SU-DHL-6 (cell line): ENCODE results near the gene PLAGL1.

Experiments
- H2AFZ ChIP-seq: fragments of 200-600 bp; sonication (generic); 2 replicates; pipeline ENCODE4 v1.6.1; 2014; ENCODE audit warnings: low read depth, mild to moderate bottlenecking, moderate library complexity, mixed read lengths, antibody characterized with exemption, low read length; ENCODE audit not compliant: severe bottlenecking
- H3F3A ChIP-seq: fragments of 200-600 bp; shearing (Covaris generic); 2 replicates; pipeline ENCODE4 v1.6.0; 2016; ENCODE audit warnings: antibody characterized with exemption, mild to moderate bottlenecking; ENCODE audit not compliant: insufficient read depth
- H3K27ac ChIP-seq: fragments of 200-600 bp; sonication (generic); 2 replicates; pipeline ENCODE4 v1.5.1; 2016; ENCODE audit warnings: low read depth, mild to moderate bottlenecking, low read length, moderate library complexity, mixed read lengths
- H3K27me3 ChIP-seq: fragments of 200-600 bp; sonication (generic), shearing (Covaris generic); 2 replicates; pipeline ENCODE4 v1.6.0; 2014; ENCODE audit warnings: mild to moderate bottlenecking, low read length
- H3K36me3 ChIP-seq: fragments of 200-600 bp; sonication (generic); 2 replicates; pipeline ENCODE4 v1.6.1; 2014; ENCODE audit warnings: mild to moderate bottlenecking, low read length, mixed read lengths
- H3K4me2 ChIP-seq: fragments of 300-600, 200-600 bp; shearing (Covaris generic), sonication (generic); 2 replicates; pipeline ENCODE4 v1.6.0; 2014; ENCODE audit warnings: low read length, low read depth, mild to moderate bottlenecking; ENCODE audit not compliant: poor library complexity, severe bottlenecking
- H3K4me3 ChIP-seq: fragments of 200-600 bp; sonication (generic); 2 replicates; pipeline ENCODE4 v1.5.1; 2014; ENCODE audit warnings: antibody characterized with exemption, low read length, mild to moderate bottlenecking, mixed read lengths; ENCODE audit not compliant: insufficient read depth, poor library complexity, severe bottlenecking
- H3K79me2 ChIP-seq: fragments of 200-600 bp; sonication (generic); 2 replicates; pipeline ENCODE4 v1.6.1; 2014; ENCODE audit warnings: mild to moderate bottlenecking, low read length, moderate library complexity; ENCODE audit not compliant: insufficient read depth
- H3K9ac ChIP-seq: fragments of 200-600 bp; sonication (generic); 2 replicates; pipeline ENCODE4 v1.7.0; 2014; ENCODE audit warnings: mild to moderate bottlenecking, low read length
- H3K9me2 ChIP-seq: fragments of 200-600 bp; sonication (generic); replicated peaks from 2 replicates; pipeline ENCODE4 v1.6.1; 2014; ENCODE audit warnings: low read length; ENCODE audit not compliant: insufficient read depth
- H3K9me3 ChIP-seq: fragments of 200-600 bp; sonication (generic); 2 replicates; pipeline ENCODE4 v1.6.1; 2014; ENCODE audit warnings: low read length, mixed read lengths; ENCODE audit not compliant: insufficient read depth
- H4K20me1 ChIP-seq: fragments of 200-600 bp; sonication (generic); 2 replicates; pipeline ENCODE4 v1.6.1; 2014; ENCODE audit warnings: low read depth, mild to moderate bottlenecking, antibody characterized with exemption, low read length, moderate library complexity, mixed read lengths
- EZH2phosphoT487 ChIP-seq: fragments of 200-600 bp; sonication (generic), shearing (Covaris generic); conservative IDR thresholded peaks from 2 replicates; pipeline ENCODE4 v1.6.1; 2018; ENCODE audit warnings: mild to moderate bottlenecking, antibody characterized with exemption, low read length, moderate library complexity, mixed read lengths
- TF ChIP-seq, protein P1 (sequence below): fragments of 200-600 bp; sonication (generic); IDR thresholded peaks from one replicate; pipeline ENCODE4 v1.5.1; 2017; ENCODE audit warnings: antibody characterized with exemption, mild to moderate bottlenecking, low read length, moderate library complexity; ENCODE audit not compliant: insufficient read depth, poor library complexity, severe bottlenecking

The PLAGL1 gene

GRCh38 chr6:143984666-143985065, 23.4 kb downstream of the PLAGL1 start:
- Histone ChIP-seq H3K27ac (no peak overlapping the region), H3K4me3 (no peak overlapping the region), H3F3A (no peaks in the 10 kb centered on the region), H3K79me2 (no peaks in the 10 kb centered on the region), H3K9me2 (no peaks in the 10 kb centered on the region), H3K9me3 (no peaks in the 10 kb centered on the region), H3K4me2 (no peak overlapping the region), H3K36me3 (no peaks in the 10 kb centered on the region), H4K20me1 (no peaks in the 10 kb centered on the region), H3K27me3 (no peaks in the 10 kb centered on the region), H2AFZ (no peak overlapping the region), H3K9ac (no peak overlapping the region)
- TF ChIP-seq, protein P1, sequence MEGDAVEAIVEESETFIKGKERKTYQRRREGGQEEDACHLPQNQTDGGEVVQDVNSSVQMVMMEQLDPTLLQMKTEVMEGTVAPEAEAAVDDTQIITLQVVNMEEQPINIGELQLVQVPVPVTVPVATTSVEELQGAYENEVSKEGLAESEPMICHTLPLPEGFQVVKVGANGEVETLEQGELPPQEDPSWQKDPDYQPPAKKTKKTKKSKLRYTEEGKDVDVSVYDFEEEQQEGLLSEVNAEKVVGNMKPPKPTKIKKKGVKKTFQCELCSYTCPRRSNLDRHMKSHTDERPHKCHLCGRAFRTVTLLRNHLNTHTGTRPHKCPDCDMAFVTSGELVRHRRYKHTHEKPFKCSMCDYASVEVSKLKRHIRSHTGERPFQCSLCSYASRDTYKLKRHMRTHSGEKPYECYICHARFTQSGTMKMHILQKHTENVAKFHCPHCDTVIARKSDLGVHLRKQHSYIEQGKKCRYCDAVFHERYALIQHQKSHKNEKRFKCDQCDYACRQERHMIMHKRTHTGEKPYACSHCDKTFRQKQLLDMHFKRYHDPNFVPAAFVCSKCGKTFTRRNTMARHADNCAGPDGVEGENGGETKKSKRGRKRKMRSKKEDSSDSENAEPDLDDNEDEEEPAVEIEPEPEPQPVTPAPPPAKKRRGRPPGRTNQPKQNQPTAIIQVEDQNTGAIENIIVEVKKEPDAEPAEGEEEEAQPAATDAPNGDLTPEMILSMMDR: no peak
- no peak for TF ChIP-seq EZH2phosphoT487

DNA sequence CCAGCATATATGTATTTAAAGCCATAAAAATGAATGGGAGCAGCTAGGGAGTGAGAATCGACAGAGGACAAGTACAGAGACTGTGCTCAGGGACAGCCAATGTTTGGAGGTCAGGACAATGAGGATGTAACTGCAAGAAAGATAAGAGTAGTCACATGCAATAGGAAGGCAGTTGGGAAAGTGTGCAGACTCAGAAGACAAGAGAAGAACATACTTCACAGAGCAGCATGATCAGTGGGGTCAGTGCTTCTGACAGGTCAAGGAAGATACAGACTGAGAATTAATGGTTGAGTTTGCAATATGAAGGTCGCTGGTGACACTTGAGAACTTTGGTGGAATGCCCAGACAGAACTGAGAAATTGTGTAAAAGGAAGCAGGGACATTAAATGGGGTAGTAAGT, 25.1 kb downstream of the PLAGL1 start:
- Histone ChIP-seq H3K4me3 (no peak overlapping the region), H3K27ac (no peak overlapping the region), H3K27me3 (no peaks in the 10 kb centered on the region), H4K20me1 (no peaks in the 10 kb centered on the region), H3K79me2 (no peaks in the 10 kb centered on the region), H3K36me3 (no peaks in the 10 kb centered on the region), H2AFZ (no peak overlapping the region), H3K9me3 (no peaks in the 10 kb centered on the region), H3K9ac (no peak overlapping the region), H3K9me2 (no peaks in the 10 kb centered on the region), H3F3A (no peaks in the 10 kb centered on the region), H3K4me2 (no peak overlapping the region)
- no peak for TF ChIP-seq EZH2phosphoT487
- TF ChIP-seq, protein P1: no peak

DNA sequence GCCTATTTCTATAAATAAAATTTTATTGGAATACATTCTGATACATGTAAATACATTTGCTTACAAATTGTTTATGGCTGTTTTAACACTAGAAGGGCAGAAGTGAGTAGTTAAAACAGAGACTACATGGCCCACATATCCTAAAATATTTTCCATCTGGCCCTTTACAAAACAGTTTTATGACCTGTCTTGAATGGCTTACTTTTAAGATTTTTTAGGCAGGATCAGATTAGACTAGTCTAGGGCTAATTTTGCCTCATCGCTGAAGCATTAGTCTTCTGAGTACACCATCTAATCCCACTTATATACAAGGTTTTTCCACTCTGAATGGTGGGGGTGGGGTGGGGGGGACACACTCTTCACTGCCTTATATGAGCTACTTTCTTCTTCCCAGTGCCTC, 27.1 kb downstream of the PLAGL1 start:
- H3K9ac ChIP-seq: no peak overlapping the region
- no peak overlapping the region for H3K27ac ChIP-seq
- H3K36me3 ChIP-seq: no peaks in the 10 kb centered on the region
- no peaks in the 10 kb centered on the region for H4K20me1 ChIP-seq
- H2AFZ ChIP-seq: no peak overlapping the region
- H3K4me2 ChIP-seq: no peak overlapping the region
- H3F3A ChIP-seq: no peaks in the 10 kb centered on the region
- no peaks in the 10 kb centered on the region for H3K27me3 ChIP-seq
- no peak overlapping the region for H3K4me3 ChIP-seq
- H3K9me3 ChIP-seq: no peaks in the 10 kb centered on the region
- no peak for TF ChIP-seq EZH2phosphoT487
- TF ChIP-seq, protein P1: no peak
- no peaks in the 10 kb centered on the region for H3K9me2 ChIP-seq
- no peaks in the 10 kb centered on the region for H3K79me2 ChIP-seq
